Endothelial cell of umbilical vein (primary cell): ENCODE measurements around the gene ADGRG1.

Experiments used
- FOS ChIP-seq: IDR thresholded peaks from 2 replicates; pipeline ENCODE4 v1.6.1; 2011; ENCODE audit warnings: mild to moderate bottlenecking, low read length, moderate library complexity, borderline replicate concordance; ENCODE audit not compliant: insufficient read depth
- POLR2A ChIP-seq: IDR thresholded peaks from 2 replicates; pipeline ENCODE4 v1.6.1; 2012; ENCODE audit warnings: low read depth, mild to moderate bottlenecking, control low read depth, low read length
- POLR2AphosphoS5 ChIP-seq: IDR thresholded peaks from 2 replicates; pipeline ENCODE4 v1.6.1; 2012; ENCODE audit warnings: low read depth, mild to moderate bottlenecking, control low read depth, low read length, moderate library complexity; ENCODE audit not compliant: insufficient read depth
- TF ChIP-seq, protein P1 (sequence below), 2 donors: IDR thresholded peaks; 1 replicate in 1 of 2; 2 replicates in 1 of 2; pipeline ENCODE4 v1.5.1; 2011; ENCODE audit warnings: low read length in 2 of 2, mild to moderate bottlenecking in 2 of 2, moderate library complexity in 2 of 2, control low read depth in 1 of 2, inconsistent platforms in 1 of 2, low read depth in 1 of 2; ENCODE audit not compliant: insufficient read depth in 1 of 2; ENCODE audit errors: extremely low read depth in 1 of 2
- TF ChIP-seq, protein P2 (sequence below): IDR thresholded peaks from 2 replicates; pipeline ENCODE4 v1.6.1; 2011; ENCODE audit not compliant: insufficient read depth, insufficient read length

DNA sequence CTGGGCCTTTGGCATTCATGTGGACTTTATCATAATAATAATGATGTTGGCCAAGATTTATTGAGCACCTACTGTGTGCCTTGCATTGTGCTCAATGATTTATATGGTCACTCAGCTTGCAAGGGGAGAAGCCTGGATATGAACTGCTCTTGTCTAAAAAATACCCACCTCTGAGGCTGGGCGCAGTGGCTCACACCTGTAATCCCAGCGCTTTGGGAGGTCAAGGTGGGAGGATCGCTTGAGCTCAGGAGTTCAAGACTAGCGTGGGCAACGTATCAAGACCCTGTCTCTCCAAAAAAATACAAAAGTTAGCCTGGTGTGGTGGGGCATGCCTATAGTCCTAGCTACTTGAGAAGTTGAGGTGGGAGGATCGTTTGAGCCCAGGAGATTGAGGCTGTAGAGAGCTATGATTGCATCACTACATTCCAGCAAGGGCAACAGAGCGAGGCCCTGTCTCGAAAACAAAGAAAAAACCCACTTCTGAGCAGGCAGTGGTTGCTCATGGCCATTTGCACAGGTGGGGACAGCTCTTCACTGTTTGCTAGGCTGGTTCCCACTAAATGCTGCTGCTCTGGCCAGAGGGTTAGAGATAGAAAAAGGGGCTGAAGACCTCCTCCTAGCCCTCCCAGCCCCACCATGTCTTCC is 4.3 kb upstream of the ADGRG1 start:
- TF ChIP-seq, protein P1, sequence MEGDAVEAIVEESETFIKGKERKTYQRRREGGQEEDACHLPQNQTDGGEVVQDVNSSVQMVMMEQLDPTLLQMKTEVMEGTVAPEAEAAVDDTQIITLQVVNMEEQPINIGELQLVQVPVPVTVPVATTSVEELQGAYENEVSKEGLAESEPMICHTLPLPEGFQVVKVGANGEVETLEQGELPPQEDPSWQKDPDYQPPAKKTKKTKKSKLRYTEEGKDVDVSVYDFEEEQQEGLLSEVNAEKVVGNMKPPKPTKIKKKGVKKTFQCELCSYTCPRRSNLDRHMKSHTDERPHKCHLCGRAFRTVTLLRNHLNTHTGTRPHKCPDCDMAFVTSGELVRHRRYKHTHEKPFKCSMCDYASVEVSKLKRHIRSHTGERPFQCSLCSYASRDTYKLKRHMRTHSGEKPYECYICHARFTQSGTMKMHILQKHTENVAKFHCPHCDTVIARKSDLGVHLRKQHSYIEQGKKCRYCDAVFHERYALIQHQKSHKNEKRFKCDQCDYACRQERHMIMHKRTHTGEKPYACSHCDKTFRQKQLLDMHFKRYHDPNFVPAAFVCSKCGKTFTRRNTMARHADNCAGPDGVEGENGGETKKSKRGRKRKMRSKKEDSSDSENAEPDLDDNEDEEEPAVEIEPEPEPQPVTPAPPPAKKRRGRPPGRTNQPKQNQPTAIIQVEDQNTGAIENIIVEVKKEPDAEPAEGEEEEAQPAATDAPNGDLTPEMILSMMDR (IDR thresholded peaks at IDR 0.05; ENCODE audit: extremely low read depth in 1 of 2, insufficient read depth in 1 of 2, low read depth in 1 of 2, low read length in 2 of 2): no peak
- TF ChIP-seq POLR2AphosphoS5 (no peak), POLR2A (no peak), FOS (no peak)
- TF ChIP-seq, protein P2, sequence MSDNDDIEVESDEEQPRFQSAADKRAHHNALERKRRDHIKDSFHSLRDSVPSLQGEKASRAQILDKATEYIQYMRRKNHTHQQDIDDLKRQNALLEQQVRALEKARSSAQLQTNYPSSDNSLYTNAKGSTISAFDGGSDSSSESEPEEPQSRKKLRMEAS: no peak
